ENCODE results near the gene YWHAG. TPM values are rescaled to one million over a fixed set of nuclear protein-coding genes. Genes with fewer than 3 reads are reported as not detected.

Gene YWHAG
- polyA plus RNA-seq, 3 donors: 6.9 to 12.2 (median 9.3) TPM

GRCh38 chr7:76302347-76303201 lies 56.2 kb downstream of the YWHAG start, which contains the start of gene HSPB1:
HSPB1 (plus strand) TSS chr7:76302673; CDS start chr7:76302713, 40 bp downstream.
- Histone ChIP-seq H3K9me3 (replicated peaks in 1 of 2; ENCODE audit: control insufficient read depth in 1 of 2, insufficient read depth in 1 of 2, low read length in 2 of 2) (no peaks in the 10 kb centered on the region), H3K9ac (ENCODE audit: insufficient read depth, low read length, poor library complexity, severe bottlenecking) (peak within 1 kb of the TSS; percentile 66), H4K20me1 (ENCODE audit: insufficient read depth, low read length) (no peaks in the 10 kb centered on the region), H3K4me1 (ENCODE audit: control insufficient read depth in 1 of 2, insufficient read depth in 2 of 2, low read length in 2 of 2) (peaks cover 21 to 23% of the 10 kb centered on the region in 2 donors), H3K27ac (ENCODE audit: low read depth in 1 of 2, low read length in 2 of 2) (peak within 1 kb of the TSS in 1 of 2 donors; percentile 45), H3K27me3 (ENCODE audit: control insufficient read depth in 2 of 2, insufficient read depth in 2 of 2, low read length in 2 of 2) (peaks cover 0 to 7% of the 10 kb centered on the region in 2 donors), H3K4me2 (replicated peaks; ENCODE audit: extremely low read depth, low read length, poor library complexity, severe bottlenecking) (peak within 1 kb of the TSS; percentile 96), H3K79me2 (ENCODE audit: insufficient read depth, low read length) (no peaks in the 10 kb centered on the region), H3K36me3 (replicated peaks in 1 of 2; ENCODE audit: control insufficient read depth in 1 of 2, insufficient read depth in 2 of 2, low read length in 2 of 2) (no peaks in the 10 kb centered on the region), H3K4me3 (replicated peaks in 1 of 3; ENCODE audit: low read depth in 2 of 3, low read length in 3 of 3) (peak within 1 kb of the TSS; percentile 49 to 85 (median 73)), H2AFZ (ENCODE audit: insufficient read depth, low read depth, low read length, poor library complexity, severe bottlenecking) (peak within 1 kb of the TSS; percentile 92)
- intact Hi-C loops (cut with micrococcal nuclease): no loop called here
- Mint-ChIP-seq H3K27ac (peak within 1 kb of the TSS in 5 of 7 donors; percentile 9 to 86 (median 54)), H3K4me1 (peaks cover 15% of the 10 kb centered on the region), H3K27me3 (ENCODE audit: low read depth in 3 of 3) (peaks cover 5 to 21% (median 8%) of the 10 kb centered on the region in 3 donors), H3K4me3 (peak within 1 kb of the TSS; percentile 92 to 95), H3K9me3 (no peaks in the 10 kb centered on the region), H3K36me3 (no peaks in the 10 kb centered on the region)
- peak; percentile 21 to 36 (median 24) for DNase-seq
- TF ChIP-seq, protein P1, sequence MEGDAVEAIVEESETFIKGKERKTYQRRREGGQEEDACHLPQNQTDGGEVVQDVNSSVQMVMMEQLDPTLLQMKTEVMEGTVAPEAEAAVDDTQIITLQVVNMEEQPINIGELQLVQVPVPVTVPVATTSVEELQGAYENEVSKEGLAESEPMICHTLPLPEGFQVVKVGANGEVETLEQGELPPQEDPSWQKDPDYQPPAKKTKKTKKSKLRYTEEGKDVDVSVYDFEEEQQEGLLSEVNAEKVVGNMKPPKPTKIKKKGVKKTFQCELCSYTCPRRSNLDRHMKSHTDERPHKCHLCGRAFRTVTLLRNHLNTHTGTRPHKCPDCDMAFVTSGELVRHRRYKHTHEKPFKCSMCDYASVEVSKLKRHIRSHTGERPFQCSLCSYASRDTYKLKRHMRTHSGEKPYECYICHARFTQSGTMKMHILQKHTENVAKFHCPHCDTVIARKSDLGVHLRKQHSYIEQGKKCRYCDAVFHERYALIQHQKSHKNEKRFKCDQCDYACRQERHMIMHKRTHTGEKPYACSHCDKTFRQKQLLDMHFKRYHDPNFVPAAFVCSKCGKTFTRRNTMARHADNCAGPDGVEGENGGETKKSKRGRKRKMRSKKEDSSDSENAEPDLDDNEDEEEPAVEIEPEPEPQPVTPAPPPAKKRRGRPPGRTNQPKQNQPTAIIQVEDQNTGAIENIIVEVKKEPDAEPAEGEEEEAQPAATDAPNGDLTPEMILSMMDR (IDR thresholded peaks at IDR 0.05): no peak
- under 1% methylated on average over 65 of the region's 75 CpGs for WGBS (ENCODE audit: insufficient coverage)

DNA sequence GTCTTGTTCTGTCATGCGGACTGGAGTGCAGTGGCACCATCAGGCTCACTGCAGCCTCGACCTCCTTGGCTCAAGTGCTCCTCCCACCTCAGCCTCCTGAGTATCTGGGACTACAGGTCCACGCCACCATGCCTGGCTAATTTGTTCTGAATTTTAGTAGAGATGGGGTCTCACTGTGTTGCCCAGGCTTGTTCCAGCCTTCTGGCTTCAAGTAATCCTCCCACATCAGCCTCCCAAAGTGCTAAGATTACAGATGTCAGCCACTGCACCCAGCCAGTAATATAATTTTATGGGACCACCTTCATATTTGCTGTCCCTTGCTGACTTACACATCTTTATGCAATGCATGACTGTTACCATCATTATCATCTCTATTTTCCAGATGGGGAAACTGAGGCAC lies 57.8 kb downstream of the YWHAG start:
- no peaks in the 10 kb centered on the region for H4K20me1 ChIP-seq (ENCODE audit: insufficient read depth, low read length)
- H3K79me2 ChIP-seq (ENCODE audit: insufficient read depth, low read length): no peaks in the 10 kb centered on the region
- peaks cover 18% of the 10 kb centered on the region for H3K4me1 Mint-ChIP-seq
- WGBS (ENCODE audit: insufficient coverage): 100% methylated on average over 1 of the region's 3 CpGs
- intact Hi-C loops (cut with micrococcal nuclease): no loop called here
- no peak overlapping the region for H2AFZ ChIP-seq (ENCODE audit: insufficient read depth, low read depth, low read length, poor library complexity, severe bottlenecking)
- no peaks in the 10 kb centered on the region for H3K9me3 ChIP-seq (replicated peaks in 1 of 2; ENCODE audit: control insufficient read depth in 1 of 2, insufficient read depth in 1 of 2, low read length in 2 of 2)
- H3K36me3 Mint-ChIP-seq: no peaks in the 10 kb centered on the region
- peaks cover 5 to 23% (median 14%) of the 10 kb centered on the region in 3 donors for H3K27me3 Mint-ChIP-seq (ENCODE audit: low read depth in 3 of 3)
- H3K36me3 ChIP-seq (replicated peaks in 1 of 2; ENCODE audit: control insufficient read depth in 1 of 2, insufficient read depth in 2 of 2, low read length in 2 of 2): no peaks in the 10 kb centered on the region
- H3K27me3 ChIP-seq (ENCODE audit: control insufficient read depth in 2 of 2, insufficient read depth in 2 of 2, low read length in 2 of 2): peaks cover 0 to 7% of the 10 kb centered on the region in 2 donors
- H3K4me2 ChIP-seq (replicated peaks; ENCODE audit: extremely low read depth, low read length, poor library complexity, severe bottlenecking): no peak overlapping the region
- peaks cover 21 to 24% of the 10 kb centered on the region in 2 donors for H3K4me1 ChIP-seq (ENCODE audit: control insufficient read depth in 1 of 2, insufficient read depth in 2 of 2, low read length in 2 of 2)
- TF ChIP-seq, protein P1 (IDR thresholded peaks at IDR 0.05): no peak
- no peak overlapping the region for H3K27ac ChIP-seq (ENCODE audit: low read depth in 1 of 2, low read length in 2 of 2)
- H3K4me3 Mint-ChIP-seq: no peak overlapping the region
- no peak overlapping the region for H3K27ac Mint-ChIP-seq
- H3K9me3 Mint-ChIP-seq: peaks cover 0 to 1% (median 0%) of the 10 kb centered on the region in 7 donors
- H3K4me3 ChIP-seq (replicated peaks in 1 of 3; ENCODE audit: low read depth in 2 of 3, low read length in 3 of 3): no peak overlapping the region
- no peak for DNase-seq
- no peak overlapping the region for H3K9ac ChIP-seq (ENCODE audit: insufficient read depth, low read length, poor library complexity, severe bottlenecking)

All from CD14-positive monocyte (primary cell).